SK-N-MC (cell line): ENCODE results near the gene PEG3.

Experiments used
- DNase-seq: peaks from one replicate; pipeline ENCODE4 v3.0.0-alpha.2; 2011; ENCODE audit warnings: low read depth, low spot score
- H3K27ac ChIP-seq: fragments of 200-600 bp; sonication (generic); 2 replicates; pipeline ENCODE4 v1.5.1; 2016; ENCODE audit warnings: mixed run types
- H3K36me3 ChIP-seq: fragments of 200-600 bp; sonication (generic); 2 replicates; pipeline ENCODE4 v1.6.1; 2017; ENCODE audit warnings: antibody characterized with exemption, low read length, mixed read lengths; ENCODE audit not compliant: insufficient read depth
- H3K4me3 ChIP-seq: fragments of 200-600 bp; sonication (generic); 2 replicates; pipeline ENCODE4 v1.5.1; 2016
- H3K9ac ChIP-seq: fragments of 200-600 bp; sonication (generic); 2 replicates; pipeline ENCODE4 v1.8.0; 2017; ENCODE audit warnings: mixed run types, mixed read lengths; ENCODE audit not compliant: insufficient read length
- H3K9me3 ChIP-seq: fragments of 200-600 bp; sonication (generic); 2 replicates; pipeline ENCODE4 v1.6.1; 2017; ENCODE audit warnings: low read depth, mild to moderate bottlenecking, antibody characterized with exemption, low read length, moderate library complexity, mixed read lengths
- EZH2 ChIP-seq: fragments of 200-600 bp; sonication (generic); IDR thresholded peaks from one replicate; pipeline ENCODE4 v1.6.1; 2017; ENCODE audit warnings: antibody characterized with exemption
- FOXP2 ChIP-seq: optimal IDR thresholded peaks from 2 replicates; pipeline ENCODE3; 2011; ENCODE audit warnings: mild to moderate bottlenecking, moderate library complexity; ENCODE audit not compliant: insufficient read depth; ENCODE audit errors: extremely low read length, control extremely low read depth
- POLR2AphosphoS5 ChIP-seq: IDR thresholded peaks from 2 replicates; pipeline ENCODE4 v1.6.1; 2012; ENCODE audit warnings: mild to moderate bottlenecking, low read depth, low read length, borderline replicate concordance

Gene PEG3

GRCh38 chr19:56808717-56809392 is 31.7 kb downstream of the PEG3 start:
- Histone ChIP-seq H3K9ac (no peak overlapping the region), H3K4me3 (no peak overlapping the region), H3K27ac (no peak overlapping the region), H3K9me3 (no peaks in the 10 kb centered on the region), H3K36me3 (no peaks in the 10 kb centered on the region)
- DNase-seq, result no peak
- no peak for TF ChIP-seq POLR2AphosphoS5
- no peak for TF ChIP-seq FOXP2

GRCh38 chr19:56806639-56807038 is 33.9 kb downstream of the PEG3 start:
- TF ChIP-seq FOXP2 (no peak), POLR2AphosphoS5 (no peak), EZH2 (no peak)
- Histone ChIP-seq H3K27ac (no peak overlapping the region), H3K4me3 (no peak overlapping the region), H3K9ac (no peak overlapping the region), H3K9me3 (no peaks in the 10 kb centered on the region), H3K36me3 (no peaks in the 10 kb centered on the region)
- no peak for DNase-seq
